GM18505 (cell line): Measurements from ENCODE around the gene FKBP11.

Experiments
- ATAC-seq: cut with Tn5 transposase; IDR thresholded peaks from one replicate; pipeline ENCODE4 v1.9.1; 2021; ENCODE audit not compliant: unreplicated experiment
- POLR2A ChIP-seq: IDR thresholded peaks from 4 replicates; pipeline ENCODE4 v1.6.1; 2011; ENCODE audit warnings: borderline replicate concordance; ENCODE audit not compliant: insufficient read depth, insufficient read length; ENCODE audit errors: extremely low read depth

The FKBP11 gene

DNA sequence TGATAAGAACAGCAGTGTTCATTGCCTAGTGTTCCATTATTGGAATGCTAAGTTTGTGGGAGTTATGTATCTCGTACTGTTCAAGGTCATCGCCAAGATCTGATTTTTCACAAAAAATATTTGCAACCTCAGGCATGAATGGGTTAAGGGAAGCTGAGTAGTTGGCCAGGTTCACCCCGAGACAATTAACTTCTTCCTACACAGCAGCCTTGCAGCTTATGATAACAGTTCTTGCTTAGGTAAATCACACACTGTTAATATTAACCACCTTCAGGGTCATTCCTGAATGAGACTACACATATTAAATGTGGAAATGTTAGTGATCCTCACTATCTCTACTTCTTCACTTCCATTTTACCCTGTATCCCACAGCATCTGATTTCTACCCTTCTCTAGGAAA is 18.0 kb downstream of the FKBP11 start:
- ATAC-seq = no peak
- TF ChIP-seq POLR2A = no peak

DNA sequence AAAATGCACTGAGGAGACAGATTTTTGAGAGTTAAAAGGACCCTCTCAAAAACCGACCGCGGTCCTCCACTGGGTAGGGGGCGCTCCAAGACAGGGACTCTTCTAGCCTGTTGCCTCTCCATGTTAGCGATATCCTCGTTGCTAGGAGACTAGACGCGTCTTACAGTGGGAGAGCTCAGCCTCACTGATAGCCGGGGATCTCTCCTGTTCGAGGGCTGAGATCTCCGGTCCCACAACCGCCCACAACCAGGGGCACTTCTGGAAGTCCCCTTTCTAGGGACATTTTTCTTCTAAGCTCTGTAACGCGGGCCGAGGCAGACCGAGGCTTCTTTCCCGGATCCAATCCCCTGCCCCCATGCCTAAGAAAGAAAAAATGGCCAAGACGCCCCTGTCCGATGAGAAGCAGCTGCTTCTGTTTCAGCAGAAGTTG is 21.3 kb downstream of the FKBP11 start:
- peak; percentile 61 for ATAC-seq
- no peak for TF ChIP-seq POLR2A

DNA sequence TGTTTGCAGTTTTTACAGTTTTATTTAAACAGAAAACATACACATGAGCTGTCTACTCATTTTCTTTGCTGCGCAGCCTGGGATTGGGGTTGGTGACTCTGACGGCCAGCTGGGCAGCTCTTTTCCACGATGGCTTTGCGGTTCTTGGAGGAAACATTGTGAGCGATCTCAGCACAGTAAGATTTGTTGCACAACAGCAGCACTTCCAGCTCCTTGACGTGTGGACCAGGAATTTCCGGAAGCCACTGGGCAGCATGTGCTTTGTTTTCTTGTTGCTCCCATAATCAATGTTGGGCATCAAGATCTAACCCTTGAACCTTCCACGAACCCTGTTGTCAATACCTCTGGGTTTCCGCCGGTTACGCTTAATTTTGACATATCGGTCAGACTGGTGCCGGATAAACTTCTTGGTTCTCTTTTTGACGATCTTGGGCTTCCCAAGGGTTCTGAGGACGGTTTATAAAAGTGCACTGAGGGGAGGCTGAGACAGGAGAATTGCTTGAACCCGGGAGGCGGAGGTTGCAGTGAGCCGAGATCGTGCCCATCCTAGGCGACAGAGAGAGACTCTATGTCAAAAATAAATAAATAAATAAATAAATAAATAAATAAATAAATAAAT is 21.8 kb downstream of the FKBP11 start:
- no peak for TF ChIP-seq POLR2A
- no peak for ATAC-seq

DNA sequence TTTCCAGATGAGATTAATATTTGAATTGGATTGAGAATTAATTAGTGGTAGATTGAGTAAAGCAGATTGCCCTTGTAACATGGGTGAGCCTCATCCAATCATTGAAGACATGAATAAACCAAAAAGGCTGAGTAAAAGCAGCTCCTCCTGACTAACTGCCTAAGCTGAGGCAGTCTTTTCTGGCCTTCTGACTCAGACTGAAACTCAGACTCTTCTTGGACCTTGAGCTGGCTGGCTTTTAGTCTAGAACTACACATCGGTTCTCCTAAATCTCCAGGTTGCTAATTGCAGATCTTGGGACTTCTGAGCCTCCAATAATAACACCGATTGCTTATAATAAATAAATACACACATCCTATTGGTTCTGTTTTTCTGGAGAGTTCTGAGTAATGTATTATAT is 24.0 kb downstream of the FKBP11 start:
- no peak for ATAC-seq
- no peak for TF ChIP-seq POLR2A

DNA sequence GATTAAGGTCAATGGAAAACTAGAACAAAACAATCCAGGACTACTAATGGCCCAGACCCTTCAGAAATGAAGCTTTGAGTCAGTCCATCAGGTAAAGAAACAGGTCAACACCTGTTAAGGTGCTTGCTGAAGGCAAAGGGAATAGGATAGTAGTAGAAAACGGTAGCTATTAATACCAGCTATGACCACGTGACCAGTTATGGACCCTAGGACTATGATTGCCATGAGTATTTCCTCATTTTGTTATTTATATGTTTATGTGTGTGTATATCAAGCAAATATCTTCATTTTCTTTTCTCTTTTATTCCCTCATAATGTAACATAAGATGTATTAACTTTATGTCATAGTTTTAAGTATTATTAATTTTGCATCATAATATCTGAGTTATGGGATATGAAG is 25.6 kb downstream of the FKBP11 start:
- no peak for ATAC-seq
- TF ChIP-seq POLR2A = no peak

DNA sequence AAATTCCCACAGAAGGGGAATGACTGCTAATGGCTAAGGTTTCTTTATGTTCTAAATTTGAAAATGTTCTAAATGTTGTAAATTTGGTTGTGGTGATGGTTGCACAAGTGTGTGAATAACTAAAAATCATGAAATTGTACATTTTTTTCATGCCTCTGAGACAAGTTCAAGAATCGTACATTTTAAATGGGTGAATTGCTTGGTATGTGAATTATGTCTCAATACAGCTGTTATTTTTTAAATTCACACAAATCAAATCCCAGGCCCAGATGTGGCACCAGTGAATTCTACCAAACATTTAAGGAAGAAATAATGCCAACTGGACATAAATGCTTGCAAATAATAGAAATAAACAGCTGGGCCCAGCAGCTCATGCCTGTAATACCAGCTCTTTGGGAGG is 31.0 kb downstream of the FKBP11 start:
- ATAC-seq = no peak
- TF ChIP-seq POLR2A = no peak

DNA sequence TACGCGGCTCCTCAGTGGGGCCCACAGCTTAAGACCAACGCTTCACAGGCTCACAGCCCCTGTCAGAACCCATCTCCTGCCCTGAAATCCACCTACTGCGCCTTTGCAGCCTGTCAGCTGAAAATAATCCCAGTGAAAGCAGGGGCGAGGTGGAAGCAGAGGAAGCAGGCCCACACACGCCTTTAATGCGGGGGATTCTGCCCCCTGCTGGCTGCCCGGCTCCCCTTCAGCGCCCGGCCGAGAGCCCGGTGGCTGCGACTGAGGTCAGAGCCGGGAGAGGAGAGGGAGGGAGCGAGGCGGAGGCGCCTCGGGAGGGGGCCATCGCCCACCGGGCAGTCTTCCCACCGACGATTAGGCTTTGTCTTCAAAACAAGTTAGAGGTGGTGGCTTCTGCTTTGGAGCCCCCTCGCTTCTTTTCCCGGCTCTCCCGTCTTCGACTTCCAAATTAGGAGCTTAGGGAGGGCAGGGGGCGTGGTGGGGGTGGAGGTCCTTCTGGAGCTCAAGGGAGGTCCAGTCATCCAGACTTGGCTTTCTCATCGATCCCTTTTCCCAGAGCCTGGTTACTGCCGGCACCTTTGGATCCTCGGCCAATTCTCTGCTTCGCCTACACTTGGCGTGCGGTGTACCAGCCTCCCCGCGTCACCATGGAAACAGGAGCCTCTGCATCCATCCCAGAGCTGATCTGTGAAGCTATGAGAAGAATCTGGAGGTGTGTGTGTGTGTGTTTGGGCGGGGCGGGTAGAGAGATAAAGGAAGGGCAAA is 34.5 kb downstream of the FKBP11 start:
- ATAC-seq = no peak
- no peak for TF ChIP-seq POLR2A

DNA sequence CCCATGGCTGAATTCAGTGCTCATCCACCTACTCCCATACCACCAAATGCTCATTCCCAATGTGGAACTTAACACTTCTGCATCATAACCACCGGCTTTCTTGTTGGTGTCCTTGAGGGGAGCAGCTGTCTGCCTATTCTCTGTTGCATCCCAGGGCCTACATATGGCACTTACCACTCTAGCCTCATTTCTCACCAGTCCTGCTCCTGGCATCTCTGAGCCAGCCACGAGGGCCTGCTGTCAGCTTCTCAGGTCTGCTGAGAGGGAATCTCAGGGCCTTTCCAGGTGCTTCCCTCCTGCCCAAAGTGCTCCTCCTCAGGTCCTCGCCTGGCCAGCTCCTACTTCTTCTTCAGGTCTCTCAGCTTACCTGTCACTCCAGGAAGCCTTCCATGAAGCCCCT is 35.6 kb downstream of the FKBP11 start:
- no peak for TF ChIP-seq POLR2A
- ATAC-seq = no peak

DNA sequence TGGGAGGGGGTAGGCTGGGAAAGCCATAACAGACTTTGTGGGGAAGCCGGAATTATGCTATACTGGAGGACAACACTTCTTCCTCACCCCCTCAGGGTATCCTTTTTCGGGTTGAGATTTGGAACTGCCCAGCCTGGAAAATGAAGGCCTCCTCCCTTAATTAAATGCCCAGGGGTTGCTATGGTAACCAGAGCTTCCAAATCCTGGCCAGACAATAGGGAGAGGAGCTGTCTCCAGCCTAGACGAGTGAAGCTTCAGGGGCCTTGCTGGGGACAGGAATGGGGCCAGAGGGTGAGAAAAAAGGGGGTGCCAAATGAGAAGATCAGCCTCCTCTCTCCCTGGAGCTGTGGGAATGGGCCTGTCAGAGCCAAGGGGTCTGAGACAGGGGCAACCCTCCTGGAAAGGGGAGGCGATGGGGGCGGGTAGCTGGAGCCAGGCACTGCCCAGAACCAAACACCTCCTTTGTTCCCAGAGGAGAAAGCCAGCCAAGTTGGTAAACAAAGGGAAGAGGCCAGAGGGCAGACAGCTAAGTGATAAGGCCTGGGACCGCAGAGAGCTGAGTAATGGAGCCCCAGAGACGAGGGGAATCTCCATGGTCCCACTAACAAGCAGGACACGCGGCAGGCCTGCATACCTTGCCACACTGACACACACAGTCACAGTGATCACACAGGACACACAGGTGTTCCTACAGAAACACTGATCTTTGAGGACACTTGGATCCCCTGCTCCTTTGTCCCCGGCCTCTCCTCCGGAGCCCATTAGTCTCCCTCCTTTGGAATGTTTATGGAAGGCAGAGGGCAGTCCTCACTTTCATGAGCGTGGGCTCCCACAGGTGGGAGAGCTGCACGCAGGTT is 41.8 kb downstream of the FKBP11 start:
- TF ChIP-seq POLR2A = no peak

DNA sequence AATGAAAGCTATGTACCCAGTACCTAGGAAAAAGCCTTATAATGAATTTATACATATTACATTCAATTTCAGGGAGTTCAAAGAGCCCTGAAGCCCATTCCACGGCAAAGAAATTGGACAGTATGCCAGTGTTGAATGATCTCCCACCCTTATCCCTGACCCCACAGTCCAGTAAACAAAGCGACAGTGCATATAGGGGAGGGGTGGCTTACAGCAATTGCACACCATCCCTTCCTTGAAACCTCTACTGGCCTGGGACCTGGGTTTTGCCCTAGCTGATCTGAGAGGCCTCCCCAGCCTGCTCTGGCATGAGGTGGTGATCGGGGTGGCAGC is 42.4 kb downstream of the FKBP11 start:
- TF ChIP-seq POLR2A = no peak

More for the DNA sequence above, 41.8 kb downstream of the FKBP11 start:
- ATAC-seq = no peak

DNA sequence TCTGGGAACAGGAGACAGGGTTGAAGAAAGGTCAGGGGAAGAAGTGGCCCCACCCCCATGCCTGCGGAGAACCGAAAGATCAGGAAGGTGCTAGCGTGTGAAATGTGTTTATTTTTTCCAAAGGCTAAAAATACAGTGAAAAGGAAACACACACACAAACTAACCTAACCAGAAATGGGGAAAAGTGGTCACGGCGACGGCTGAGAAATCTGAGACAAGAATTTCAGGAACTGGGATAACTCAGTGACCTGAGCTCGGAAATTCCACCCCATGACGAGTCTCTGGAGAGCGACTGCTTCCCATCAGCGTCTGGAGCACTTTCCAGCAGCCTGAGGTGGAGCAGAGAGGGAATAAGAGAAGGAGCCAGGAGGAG is 43.0 kb downstream of the FKBP11 start:
- TF ChIP-seq POLR2A = no peak
- ATAC-seq = no peak

More for the DNA sequence above, 42.4 kb downstream of the FKBP11 start:
- ATAC-seq = no peak

DNA sequence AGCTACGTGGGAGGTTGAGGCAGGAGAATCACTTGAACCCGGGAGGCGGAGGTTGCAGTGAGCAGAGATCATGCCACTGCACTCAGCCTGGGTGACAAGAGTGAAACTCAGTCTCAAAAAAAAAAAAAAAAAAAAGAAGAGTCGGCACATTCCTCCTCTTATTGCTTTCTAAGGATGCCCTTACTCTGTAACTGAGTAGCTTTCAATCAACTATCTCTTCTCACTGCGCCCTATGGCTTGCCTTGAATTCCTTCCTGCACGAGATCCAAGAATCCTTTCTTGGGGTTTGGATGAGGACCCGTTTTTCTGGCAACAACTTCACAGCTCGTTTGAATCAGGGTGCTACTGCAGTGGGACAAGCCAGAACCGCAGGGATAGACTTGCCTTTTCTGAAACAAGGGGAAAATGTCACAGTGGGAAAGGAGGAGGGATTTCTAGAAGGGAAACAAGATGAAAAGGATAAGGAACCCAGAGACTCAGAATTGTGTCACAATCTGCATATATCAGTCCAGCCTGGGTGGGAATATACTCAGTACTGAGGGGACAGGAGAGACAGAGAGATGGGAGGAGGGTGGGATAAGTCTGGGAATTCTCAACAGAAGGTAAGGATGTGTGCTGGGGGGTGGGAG is 43.5 kb downstream of the FKBP11 start:
- no peak for ATAC-seq
- TF ChIP-seq POLR2A = no peak

DNA sequence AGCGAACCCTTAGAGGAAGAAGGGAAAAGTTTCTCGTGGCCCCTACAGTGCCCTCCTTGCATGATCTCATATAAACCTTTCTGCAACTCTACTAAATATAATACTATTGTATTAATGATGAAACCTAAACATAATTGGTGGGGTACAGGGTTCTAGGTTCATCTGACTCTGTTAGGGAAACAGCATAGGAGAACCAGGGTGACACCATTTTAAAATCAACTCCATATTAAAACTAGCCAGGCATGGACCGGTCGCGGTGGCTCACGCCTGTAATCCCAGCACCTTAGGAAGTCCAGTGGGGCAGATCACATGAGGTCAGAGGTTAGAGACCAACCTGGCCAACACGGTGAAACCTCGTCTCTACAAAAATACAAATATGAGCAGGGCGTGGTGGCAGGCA is 44.6 kb downstream of the FKBP11 start:
- ATAC-seq = no peak
- TF ChIP-seq POLR2A = no peak
